ENCODE data around the gene COL6A1.

COL6A1 gene

DNA sequence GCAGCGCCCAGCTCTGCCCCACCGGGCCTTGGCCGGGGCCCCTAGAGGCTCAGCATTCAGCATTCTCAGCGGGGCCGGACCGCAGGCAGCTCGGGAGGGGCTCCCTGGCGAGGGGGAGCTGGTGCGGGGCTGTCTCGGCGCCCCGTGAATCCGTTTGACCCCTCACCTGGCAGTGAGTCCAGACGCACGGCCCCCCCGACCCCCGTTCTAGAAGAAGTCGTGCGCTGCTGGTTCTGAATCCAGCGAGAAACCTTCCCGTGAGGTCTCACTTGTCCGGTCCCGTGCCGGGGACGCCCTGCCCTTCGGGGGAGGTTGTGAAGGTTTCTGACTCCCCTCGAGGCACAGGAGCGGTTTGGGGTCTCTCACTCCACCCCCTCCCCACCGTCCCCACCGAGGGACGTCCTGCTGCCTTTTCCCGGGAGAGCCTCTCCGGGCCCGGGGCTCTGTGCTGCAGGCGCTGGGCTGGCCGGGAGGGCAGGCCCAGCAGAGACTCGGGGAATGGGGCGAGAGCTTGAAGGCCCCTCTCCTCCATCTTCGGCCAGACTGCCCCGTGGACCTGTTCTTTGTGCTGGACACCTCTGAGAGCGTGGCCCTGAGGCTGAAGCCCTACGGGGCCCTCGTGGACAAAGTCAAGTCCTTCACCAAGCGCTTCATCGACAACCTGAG is 655 bp downstream of the COL6A1 start:
- DNase-seq (ENCODE audit: low read depth in 2 of 2, low spot score in 1 of 2), result no peak

GRCh38 chr21:45982758-45983648 is 1.4 kb downstream of the COL6A1 start:
- DNase-seq (ENCODE audit: low read depth in 2 of 2, low spot score in 1 of 2), result no peak

DNA sequence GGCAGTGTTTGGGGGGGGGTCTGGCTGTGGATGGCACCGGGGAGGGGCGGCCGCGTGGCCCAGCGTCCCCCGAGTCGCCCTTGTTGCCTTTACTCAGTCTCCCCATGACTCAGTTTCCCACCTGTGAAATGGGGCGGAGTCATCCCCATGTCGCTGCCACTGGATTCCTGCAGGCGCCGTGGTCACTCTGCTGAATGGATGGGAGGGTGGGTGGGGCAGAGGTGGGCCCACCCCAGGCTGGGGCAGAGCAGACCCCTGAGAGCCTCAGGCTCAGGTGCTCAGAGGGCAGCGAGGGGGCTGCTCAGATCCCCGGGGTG is 2.0 kb downstream of the COL6A1 start:
- DNase-seq (ENCODE audit: low read depth in 2 of 2, low spot score in 1 of 2), result no peak

- no peak for DNase-seq (ENCODE audit: low read depth in 2 of 2, low spot score in 1 of 2)
Measured at GRCh38 chr21:45983981-45984551, 2.5 kb downstream of the COL6A1 start.

DNA sequence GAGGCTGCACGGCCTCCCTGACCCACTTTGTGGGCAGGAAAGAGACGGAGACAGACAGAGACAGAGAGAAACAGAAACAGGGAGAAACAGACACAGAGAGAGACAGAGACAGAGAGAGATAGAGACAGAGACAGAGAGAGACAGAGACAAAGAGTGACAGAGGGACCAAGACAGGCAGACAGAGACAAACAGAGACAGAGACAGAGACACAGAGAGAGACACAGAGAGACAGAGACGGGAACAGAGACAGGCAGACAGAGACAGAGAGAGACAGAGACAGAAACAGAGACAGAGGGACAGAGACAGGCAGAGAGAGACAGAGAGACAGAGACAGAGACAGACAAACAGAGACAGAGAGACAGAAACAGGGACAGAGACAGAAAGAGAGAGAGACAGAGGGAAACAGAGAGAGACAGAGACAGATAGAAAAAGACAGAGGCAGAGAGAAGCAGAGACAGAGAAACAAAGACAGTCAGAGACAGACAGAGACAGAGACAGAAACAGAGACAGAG is 3.1 kb downstream of the COL6A1 start:
- no peak for DNase-seq (ENCODE audit: low read depth in 2 of 2, low spot score in 1 of 2)

DNA sequence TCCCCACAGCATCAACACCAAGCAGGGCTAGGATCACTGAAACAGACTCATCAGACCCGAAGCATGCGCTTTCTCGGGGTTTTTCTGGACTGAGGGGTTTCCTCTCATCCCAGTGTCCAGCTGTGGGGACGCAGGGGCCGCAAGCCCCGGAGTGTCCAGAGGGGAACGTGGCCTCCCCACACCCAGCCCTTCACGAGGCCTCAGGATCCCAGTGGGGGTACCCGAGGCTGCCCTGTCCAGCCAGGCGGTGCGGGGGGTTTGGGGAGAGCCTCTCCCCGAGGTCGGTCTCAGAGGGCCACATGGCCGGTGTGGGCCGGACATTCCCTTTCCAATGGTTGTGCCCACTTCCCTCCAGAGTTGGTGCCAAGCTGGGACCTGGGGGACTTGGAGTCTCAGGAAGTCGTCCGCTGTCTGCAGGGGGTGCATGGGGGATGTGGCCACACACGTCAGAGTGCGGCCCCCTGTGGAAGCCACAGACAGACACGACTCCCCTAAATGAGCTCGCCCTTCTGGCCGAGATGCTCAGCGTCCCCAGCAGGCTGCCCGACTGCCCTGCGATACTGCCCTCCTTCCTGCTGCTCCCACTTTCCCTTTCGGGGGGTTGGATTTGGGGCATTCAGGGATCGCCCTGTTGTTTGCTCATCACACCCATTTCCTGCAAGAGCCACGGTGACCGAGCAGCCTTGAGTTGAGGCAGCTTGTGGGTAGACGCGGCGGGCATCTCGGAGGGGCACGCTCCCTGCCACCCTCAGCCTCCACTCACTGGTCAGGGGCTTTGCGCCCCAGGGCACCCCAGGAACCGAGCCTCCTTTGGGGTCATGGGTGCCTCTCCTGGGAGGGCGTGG is 4.1 kb downstream of the COL6A1 start:
- DNase-seq (ENCODE audit: low read depth in 2 of 2, low spot score in 1 of 2), result no peak

- no peak for DNase-seq (ENCODE audit: low read depth in 2 of 2, low spot score in 1 of 2)
Measured at GRCh38 chr21:45986316-45987051, 4.9 kb downstream of the COL6A1 start.

GRCh38 chr21:45987121-45987711 is 5.6 kb downstream of the COL6A1 start:
- no peak for DNase-seq (ENCODE audit: low read depth in 2 of 2, low spot score in 1 of 2)

- DNase-seq (ENCODE audit: low read depth in 2 of 2, low spot score in 1 of 2), result no peak
Measured at GRCh38 chr21:45988366-45989347, 7.1 kb downstream of the COL6A1 start.

DNA sequence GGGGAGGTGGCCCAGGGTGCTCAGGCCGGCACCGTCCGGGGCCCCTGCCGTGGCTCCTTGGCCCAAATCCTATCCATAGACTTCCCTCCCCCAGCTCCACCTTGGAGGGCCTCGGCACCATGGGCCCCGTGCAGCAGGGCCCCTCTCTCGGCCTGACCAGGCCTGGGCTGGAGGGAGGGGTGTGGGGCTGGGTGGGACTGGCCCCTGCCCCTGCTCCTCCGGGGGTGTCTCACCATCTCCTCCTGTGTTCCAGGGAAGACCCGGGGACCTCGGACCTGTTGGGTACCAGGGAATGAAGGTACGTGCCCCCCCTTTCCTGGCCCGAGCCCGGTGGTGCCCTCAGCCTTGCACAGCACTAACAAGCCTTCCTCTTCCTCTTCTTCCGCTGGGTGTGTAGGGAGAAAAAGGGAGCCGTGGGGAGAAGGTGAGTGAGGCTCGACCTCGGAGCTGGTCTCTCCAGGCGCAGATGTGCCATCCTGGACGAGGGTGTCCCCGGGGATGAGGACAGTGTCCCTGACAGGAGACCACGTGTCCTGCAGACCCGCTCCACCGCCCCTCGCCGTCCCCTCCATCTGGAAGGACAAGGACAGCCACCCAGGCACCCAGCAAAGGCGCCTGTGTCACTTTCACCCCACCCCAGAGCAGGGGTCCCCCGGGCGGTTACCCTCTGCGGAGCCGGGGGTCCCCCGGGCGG is 7.9 kb downstream of the COL6A1 start:
- DNase-seq (ENCODE audit: low read depth in 2 of 2, low spot score in 1 of 2), result no peak

DNA sequence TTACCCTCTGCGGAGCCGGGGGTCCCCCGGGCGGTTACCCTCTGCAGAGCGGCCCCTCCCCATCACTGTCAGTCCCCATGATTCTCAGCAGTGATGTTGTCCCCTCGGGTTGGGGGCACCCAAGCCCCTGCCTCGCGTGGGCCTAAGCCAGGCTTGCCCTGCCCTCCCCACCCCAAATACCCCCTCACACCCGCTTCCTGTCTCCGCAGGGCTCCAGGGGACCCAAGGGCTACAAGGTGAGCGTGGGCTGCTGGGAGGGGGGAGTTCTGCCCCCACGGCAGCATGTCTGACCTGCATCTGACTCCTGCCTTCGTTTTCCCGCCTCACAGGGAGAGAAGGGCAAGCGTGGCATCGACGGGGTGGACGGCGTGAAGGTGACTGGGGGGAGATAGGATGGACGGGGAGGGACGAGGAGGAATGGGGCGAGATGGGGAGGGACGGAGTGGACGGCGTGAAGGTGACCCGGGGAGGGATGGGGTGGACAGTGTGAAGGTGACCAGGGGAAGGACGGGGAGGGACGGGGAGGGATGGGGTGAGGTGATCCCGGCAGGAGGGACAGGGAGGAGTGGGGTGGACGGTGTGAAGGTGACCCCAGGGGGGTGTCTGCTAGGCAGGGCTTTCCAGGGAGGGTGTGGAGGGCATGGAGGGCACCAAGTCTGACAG is 8.6 kb downstream of the COL6A1 start:
- no peak for DNase-seq (ENCODE audit: low read depth in 2 of 2, low spot score in 1 of 2)

DNA sequence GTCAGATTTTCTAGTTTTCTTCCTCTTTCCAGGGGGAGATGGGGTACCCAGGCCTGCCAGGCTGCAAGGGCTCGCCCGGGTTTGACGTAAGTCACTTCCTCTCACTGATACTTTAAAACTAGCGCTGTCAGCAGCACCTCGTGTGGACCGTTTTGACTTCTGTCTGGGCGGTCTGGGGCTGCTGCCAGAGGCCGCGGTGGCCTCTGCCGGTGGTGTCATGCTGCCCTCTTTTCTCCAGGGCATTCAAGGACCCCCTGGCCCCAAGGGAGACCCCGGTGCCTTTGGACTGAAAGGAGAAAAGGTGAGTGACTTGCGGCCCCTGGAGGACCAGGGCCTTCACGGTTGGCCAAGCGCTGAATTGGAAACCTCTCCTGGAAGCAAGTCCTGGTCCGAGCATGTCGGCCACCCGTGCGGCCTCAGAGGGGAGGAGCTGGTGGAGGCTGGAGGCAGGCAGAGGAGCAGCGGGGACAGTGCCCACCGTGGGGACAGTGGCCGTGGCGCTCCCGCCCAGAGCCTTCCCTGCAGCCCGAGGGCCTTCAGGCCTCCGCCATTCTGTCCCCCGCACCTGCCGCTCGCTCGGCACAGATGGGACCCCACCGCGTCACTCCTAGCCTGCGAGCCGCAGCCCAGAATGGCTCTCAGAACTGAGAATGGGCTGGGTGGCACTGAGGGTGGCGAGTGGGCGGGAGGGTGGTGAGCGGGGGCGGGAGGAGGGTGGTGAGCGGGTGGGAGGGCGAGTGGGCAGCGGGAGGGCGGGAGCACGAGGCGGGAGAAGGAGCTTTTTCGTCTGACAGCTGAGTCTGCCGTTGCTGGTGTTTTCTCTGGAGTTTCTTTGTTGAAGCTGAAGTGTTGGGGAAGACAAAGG is 9.4 kb downstream of the COL6A1 start:
- DNase-seq (ENCODE audit: low read depth in 2 of 2, low spot score in 1 of 2), result no peak

- DNase-seq (ENCODE audit: low read depth in 2 of 2, low spot score in 1 of 2), result no peak
Measured at GRCh38 chr21:45991606-45992300, 10.2 kb downstream of the COL6A1 start.

DNA sequence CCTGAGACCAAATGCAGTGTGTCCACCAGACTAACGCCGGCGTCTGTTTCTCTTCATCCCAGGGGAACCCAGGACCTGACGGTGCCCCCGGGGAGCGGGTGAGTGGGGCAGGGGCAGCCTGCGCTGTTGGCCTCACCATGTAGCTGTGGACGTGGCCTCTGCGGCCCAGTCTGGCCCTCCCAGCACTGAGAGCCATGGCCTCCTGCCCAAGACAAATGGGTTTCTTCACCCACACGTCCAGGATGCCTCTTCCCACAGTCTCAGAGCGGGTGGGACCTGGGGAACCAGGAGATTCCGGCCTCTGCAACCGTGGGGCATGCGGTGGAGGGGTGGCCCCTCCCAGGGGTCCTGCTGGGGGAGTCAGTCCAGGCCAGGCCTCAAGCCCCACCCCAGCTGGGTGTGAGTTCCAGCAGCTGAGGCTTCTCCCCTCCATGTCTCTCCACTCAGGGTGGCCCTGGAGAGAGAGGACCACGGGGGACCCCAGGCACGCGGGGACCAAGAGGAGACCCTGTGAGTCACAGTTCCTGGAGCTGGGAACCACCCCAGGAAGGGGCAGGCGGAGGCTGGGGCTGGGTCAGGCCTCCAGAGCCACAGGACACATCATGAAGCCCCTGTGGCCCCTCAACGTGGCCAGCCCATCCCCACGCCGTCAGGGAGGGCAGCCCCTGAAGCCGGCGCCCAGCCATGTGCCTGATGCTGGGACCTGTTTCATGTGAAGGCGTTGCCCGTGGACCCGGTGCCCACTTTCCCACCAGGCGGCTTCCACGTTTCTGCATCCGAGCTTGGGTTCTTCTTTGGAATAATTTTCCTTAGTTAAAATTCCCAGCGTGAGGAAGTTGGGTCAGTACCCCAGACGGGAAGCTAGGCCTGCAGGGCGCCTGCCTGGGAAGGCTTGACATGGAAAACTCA is 11.0 kb downstream of the COL6A1 start:
- no peak for DNase-seq (ENCODE audit: low read depth in 2 of 2, low spot score in 1 of 2)
